SHP77 (cell line): ENCODE measurements around the gene SSH2.
A peak's percentile ranks its signal among the peaks of the same experiment; 100 is the strongest.
"Not testable (repeated sequence)": the region's sequence is repeated elsewhere in the genome, so short reads cannot be mapped to it uniquely, and the experiment has no call there.

Experiments
- DNase-seq, 2 experiments: peaks; one replicate each; lab custom pipeline; 2025; lab: John Stamatoyannopoulos, UW

The SSH2 gene, protein sequence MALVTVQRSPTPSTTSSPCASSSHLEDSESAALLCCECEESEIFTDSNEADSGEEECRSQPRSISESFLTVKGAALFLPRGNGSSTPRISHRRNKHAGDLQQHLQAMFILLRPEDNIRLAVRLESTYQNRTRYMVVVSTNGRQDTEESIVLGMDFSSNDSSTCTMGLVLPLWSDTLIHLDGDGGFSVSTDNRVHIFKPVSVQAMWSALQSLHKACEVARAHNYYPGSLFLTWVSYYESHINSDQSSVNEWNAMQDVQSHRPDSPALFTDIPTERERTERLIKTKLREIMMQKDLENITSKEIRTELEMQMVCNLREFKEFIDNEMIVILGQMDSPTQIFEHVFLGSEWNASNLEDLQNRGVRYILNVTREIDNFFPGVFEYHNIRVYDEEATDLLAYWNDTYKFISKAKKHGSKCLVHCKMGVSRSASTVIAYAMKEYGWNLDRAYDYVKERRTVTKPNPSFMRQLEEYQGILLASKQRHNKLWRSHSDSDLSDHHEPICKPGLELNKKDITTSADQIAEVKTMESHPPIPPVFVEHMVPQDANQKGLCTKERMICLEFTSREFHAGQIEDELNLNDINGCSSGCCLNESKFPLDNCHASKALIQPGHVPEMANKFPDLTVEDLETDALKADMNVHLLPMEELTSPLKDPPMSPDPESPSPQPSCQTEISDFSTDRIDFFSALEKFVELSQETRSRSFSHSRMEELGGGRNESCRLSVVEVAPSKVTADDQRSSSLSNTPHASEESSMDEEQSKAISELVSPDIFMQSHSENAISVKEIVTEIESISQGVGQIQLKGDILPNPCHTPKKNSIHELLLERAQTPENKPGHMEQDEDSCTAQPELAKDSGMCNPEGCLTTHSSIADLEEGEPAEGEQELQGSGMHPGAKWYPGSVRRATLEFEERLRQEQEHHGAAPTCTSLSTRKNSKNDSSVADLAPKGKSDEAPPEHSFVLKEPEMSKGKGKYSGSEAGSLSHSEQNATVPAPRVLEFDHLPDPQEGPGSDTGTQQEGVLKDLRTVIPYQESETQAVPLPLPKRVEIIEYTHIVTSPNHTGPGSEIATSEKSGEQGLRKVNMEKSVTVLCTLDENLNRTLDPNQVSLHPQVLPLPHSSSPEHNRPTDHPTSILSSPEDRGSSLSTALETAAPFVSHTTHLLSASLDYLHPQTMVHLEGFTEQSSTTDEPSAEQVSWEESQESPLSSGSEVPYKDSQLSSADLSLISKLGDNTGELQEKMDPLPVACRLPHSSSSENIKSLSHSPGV (N-terminal part only)

DNA sequence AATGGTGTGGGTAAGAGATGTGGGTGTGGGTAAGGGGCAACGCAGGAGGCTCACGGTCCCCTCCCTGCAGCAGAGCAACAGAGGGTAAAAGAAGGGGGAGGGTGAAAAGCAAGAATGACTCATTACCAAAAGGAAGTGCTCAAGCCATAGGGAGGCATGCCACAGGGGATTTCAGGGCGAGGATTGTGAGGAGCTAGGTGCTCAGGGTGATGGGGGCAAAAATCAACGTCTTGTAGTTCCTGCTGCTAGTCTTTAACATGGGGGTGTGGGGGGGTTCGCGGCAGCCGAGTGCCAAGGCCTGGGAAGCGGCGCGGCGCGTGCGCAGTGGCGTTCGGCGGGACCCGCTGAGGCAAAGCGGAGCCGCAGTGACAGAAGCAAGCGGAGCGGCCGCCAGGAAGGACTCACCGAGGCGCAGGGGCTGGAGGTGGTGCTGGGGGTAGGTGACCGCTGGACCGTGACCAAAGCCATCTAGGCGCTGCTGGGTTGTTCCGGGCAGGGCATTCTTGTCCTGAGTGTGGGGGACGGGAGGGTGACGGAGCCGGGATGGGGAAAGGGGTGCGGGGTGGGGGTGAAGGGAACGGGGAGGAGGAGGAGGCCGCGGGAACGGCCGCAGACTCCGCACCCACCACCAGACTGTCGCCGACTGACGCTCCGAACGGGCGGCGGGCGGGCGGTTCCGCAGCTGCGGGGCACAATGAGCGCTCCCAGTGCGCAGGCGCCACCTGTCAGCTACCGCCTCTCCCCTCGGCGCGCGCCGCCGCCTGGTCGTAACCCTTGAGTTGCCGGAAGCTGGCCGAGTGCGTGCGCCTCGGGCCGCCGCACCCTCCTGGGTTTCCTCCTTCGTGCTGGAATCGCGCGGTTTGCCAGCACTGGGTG lies at the start of gene SSH2:
Gene SSH2 (minus strand): TSS at position 696 of the 876 bp plus-strand sequence. CDS start 228 bp downstream, at position 468.
- DNase-seq: peak; percentile 90 to 91

DNA sequence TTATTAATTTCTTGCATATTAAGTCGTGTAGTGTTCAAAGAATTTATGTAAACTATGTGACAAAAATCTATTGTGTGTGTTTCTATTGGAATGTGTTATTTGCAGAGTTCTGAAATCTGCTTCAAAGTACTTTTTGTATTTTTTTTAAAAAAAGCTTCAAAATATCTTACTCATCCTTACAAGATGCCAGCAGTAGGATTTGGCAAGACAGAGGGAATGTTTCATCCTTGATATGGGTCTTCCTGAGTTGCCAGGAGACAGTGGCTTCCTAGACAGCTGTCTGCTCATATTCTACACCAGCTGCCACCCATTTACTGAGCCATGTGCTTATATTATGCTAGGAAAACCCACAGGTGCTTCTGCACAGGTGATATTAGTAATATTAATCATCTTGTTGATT lies 47.8 kb upstream of the SSH2 start:
- DNase-seq: no peak

GRCh38 chr17:29973005-29973404 lies 43.0 kb upstream of the SSH2 start:
- DNase-seq: no peak

DNA sequence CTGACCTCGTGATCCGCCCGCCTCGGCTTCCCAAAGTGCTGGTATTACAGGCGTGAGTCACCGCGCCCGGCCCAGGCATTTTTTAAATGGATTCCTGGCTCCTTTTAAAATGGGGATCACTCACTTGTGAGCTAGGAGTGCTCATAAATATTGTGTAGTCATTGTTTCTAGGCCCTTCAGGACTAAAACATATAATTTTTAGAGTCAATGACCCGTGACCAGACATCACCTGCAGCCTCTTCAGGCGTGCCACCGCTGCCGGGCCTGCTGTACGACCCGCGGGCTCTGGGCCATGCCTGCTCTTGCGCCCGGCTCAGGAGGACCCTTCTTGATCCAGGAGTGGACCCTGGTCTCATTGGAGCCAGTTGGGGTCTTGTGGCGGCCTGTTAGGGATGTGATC lies 42.2 kb upstream of the SSH2 start:
- DNase-seq: peak; percentile 29 to 49

GRCh38 chr17:29968271-29968670 lies 38.2 kb upstream of the SSH2 start:
- DNase-seq: no peak

- no peak for DNase-seq
These were observed 32.6 kb upstream of the SSH2 start for GRCh38 chr17:29962656-29963055.

DNA sequence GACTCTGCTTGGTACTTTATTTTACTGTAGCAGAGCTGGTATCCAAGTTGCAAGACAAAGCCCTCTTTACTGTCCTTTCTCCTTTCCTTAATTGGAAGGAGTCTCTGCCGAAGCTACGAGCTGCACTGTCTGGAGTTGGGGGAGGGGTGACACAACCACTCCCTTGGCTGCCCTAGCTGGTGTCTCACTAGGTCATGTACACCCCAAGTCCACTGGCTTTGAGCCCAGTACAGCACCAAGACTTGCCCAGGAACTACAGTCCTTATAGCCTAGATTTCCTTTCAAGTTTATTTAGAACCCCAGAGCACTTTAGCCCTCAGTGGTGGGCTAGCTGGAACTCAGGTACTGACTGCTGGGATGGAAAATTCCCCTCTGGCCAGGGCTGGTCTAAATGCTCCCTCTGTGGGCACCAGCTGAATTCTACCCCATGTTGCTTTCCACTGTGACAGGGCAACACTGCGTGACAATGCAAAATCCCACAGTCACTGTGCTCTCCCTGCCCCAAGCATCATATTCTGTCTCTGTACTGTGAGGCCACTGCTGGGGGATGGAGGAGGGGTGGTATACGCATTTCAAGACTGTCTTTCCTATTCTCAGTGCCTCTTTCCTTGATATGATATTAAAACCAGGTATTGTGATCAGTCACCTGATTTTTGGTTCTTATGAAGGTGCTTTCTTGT lies 29.8 kb upstream of the SSH2 start:
- DNase-seq: no peak

- DNase-seq: no peak
These were observed 29.1 kb upstream of the SSH2 start for GRCh38 chr17:29958947-29959657.

GRCh38 chr17:29957488-29957887 lies 27.5 kb upstream of the SSH2 start:
- not testable (repeated sequence) for DNase-seq

- no peak for DNase-seq
These were observed 26.2 kb upstream of the SSH2 start for GRCh38 chr17:29956225-29956624.

GRCh38 chr17:29954405-29954804 lies 24.4 kb upstream of the SSH2 start:
- DNase-seq: no peak

DNA sequence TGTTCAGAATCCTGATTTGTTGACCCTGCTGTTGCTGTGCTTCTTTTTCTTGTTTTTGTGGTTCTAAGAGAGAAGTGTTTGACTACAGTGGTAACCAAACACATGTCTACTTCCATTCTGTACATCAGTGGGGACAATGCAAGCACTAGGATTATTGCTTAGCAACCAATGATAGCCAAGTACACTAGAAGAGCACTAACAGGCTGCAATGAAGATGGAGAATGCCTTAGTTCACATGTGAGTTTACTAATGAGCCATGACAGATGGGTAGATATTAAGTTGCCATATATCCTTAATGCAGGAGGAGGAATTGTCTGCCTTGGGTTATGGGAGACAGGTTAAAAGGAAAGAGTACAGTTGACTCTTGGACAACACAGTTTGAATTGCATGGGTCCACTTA lies 19.7 kb upstream of the SSH2 start:
- no peak for DNase-seq

GRCh38 chr17:29948448-29949215 lies 18.6 kb upstream of the SSH2 start:
- no peak for DNase-seq

GRCh38 chr17:29945281-29945680 lies 15.3 kb upstream of the SSH2 start:
- DNase-seq: no peak

DNA sequence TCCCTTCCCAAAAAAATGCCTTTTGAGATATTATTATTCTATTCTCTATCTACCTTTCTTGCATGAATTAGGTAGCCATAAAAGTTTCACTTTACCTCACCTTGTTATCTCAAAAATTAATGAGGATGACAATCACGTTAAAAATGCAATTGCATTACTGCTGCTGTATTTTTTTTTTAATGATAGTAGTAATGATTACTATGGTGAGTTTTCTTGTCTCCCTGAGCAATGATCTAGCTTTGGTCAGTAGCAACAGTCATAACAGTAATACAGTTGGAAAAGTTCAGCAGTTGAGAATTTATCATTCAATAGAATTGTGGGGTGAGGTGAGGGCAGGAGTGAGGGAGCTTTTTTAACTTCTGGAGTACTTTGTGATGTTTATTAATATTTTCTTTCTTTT lies 11.3 kb upstream of the SSH2 start, which contains the start of gene EFCAB5:
Gene EFCAB5 (plus strand): TSS at position 301 of the 400 bp plus-strand sequence. CDS start 163 bp downstream, outside the sequence.
- no peak for DNase-seq

DNA sequence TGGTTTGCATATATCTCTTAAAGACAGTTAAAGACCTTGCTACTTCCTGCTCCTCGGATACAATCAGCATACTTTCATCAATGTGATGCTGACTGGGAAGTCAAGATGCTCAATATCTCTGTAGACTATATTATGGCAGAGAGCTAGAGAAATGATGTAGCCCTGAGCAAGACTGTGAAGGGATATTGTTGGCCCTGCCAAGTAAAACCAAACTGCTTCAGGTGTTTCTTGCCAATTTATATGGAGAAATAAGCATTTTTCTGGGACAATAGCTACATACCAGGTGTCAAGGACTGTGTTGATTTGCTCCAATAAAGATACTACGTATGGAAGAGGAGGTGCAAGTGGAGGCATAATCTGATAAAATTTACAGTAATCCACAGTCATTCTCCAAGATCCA lies 6.7 kb upstream of the SSH2 start:
- no peak for DNase-seq

DNA sequence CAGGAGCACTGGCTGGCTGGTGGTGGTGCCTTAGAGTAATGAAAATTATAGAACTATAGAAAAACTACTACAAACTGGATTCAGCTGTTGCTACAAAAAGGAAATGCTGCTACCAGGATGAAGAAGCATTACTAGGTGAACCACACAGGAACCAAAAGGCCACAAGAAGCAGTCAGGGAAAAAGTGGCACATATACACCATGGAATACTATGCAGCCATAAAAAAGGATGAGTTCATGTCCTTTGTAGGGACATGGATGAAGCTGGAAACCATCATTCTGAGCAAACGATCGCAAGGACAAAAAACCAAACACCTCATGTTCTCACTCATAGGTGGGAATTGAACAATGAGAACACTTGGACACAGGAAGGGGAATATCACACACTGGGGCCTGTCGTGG lies 5.9 kb upstream of the SSH2 start:
- DNase-seq: not testable (repeated sequence)

DNA sequence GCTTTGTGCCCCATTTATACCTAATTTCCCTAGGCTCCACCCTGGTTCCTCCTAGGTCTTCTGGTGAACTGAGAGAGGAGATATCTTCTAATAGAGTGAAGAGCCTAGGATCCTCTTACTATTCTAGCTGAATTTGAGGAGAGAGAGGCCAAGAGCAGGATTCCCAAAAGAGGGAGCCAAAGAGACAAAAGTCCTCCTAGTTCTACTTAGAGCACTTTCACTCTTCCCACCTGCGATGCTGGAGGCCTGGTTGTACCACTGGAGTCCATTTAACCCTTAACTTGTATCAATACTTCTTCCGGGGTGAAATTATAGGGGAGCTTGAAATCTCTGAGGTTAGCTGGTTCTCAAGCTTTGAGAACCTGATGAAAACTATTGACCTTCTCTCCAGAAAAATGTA lies 3.4 kb upstream of the SSH2 start:
- DNase-seq: peak in 1 of 2 experiments; percentile 40
